Stimulated activated CD4-positive, alpha-beta T cell treated with anti-CD3 and anti-CD28 coated beads, Interleukin-4, amount 100 ng/mL, for 4 hours (primary cell): ENCODE results near the gene ASIC2.

Source experiments
- DNase-seq, 2 experiments: peaks; one replicate each; pipeline ENCODE4 v3.0.0-alpha.2; 2020

The ASIC2 gene

GRCh38 chr17:33292981-33293867 is at the start of gene ASIC2:
ASIC2 (minus strand) TSS chr17:33293295.
- no peak for DNase-seq

- no peak for DNase-seq
Observed at GRCh38 chr17:33342025-33342424, 48.9 kb upstream of the ASIC2 start.

GRCh38 chr17:33338242-33338641 is 45.1 kb upstream of the ASIC2 start:
- DNase-seq = no peak

GRCh38 chr17:33335491-33336173 is 42.5 kb upstream of the ASIC2 start:
- DNase-seq = no peak

GRCh38 chr17:33334703-33335102 is 41.6 kb upstream of the ASIC2 start:
- no peak for DNase-seq

- no peak for DNase-seq
Observed at GRCh38 chr17:33330877-33331276, 37.8 kb upstream of the ASIC2 start.

GRCh38 chr17:33328129-33328528 is 35.0 kb upstream of the ASIC2 start:
- DNase-seq = no peak

GRCh38 chr17:33324736-33325135 is 31.6 kb upstream of the ASIC2 start:
- no peak for DNase-seq

GRCh38 chr17:33322063-33322462 is 29.0 kb upstream of the ASIC2 start:
- no peak for DNase-seq

GRCh38 chr17:33318241-33318640 is 25.1 kb upstream of the ASIC2 start:
- no peak for DNase-seq

- no peak for DNase-seq
Observed at GRCh38 chr17:33316746-33317145, 23.7 kb upstream of the ASIC2 start.

GRCh38 chr17:33310296-33310695 is 17.2 kb upstream of the ASIC2 start:
- DNase-seq = no peak

GRCh38 chr17:33303254-33303653 is 10.2 kb upstream of the ASIC2 start:
- no peak for DNase-seq

- no peak for DNase-seq
Observed at GRCh38 chr17:33302394-33302793, 9.3 kb upstream of the ASIC2 start.

GRCh38 chr17:33300241-33300640 is 7.1 kb upstream of the ASIC2 start:
- no peak for DNase-seq

- DNase-seq = no peak
Observed at GRCh38 chr17:33299115-33299514, 6.0 kb upstream of the ASIC2 start.

- DNase-seq = no peak
Observed at GRCh38 chr17:33297643-33298042, 4.5 kb upstream of the ASIC2 start.

- DNase-seq = no peak
Observed at GRCh38 chr17:33294994-33295393, 1.9 kb upstream of the ASIC2 start.

GRCh38 chr17:33292201-33292980 is 704 bp downstream of the ASIC2 start:
- DNase-seq = no peak

GRCh38 chr17:33291248-33292200 is 1.6 kb downstream of the ASIC2 start:
- DNase-seq = no peak

- DNase-seq = no peak
Observed at GRCh38 chr17:33290253-33290652, 2.8 kb downstream of the ASIC2 start.

- DNase-seq = no peak
Observed at GRCh38 chr17:33288954-33289353, 4.1 kb downstream of the ASIC2 start.
